HG03354 (cell line): ENCODE data around the gene E2F3.

Source experiments
- ATAC-seq: cut with Tn5 transposase; IDR thresholded peaks from one replicate; pipeline ENCODE4 v1.9.1; 2021; ENCODE audit warnings: mild to moderate bottlenecking; ENCODE audit not compliant: unreplicated experiment, poor library complexity, severe bottlenecking

E2F3 gene

GRCh38 chr6:20426177-20427082, 24.8 kb downstream of the E2F3 start:
- no peak for ATAC-seq

- peak; percentile 88 for ATAC-seq
Observed at GRCh38 chr6:20427856-20428255, 26.2 kb downstream of the E2F3 start.

- no peak for ATAC-seq
Observed at GRCh38 chr6:20432692-20433091, 31.0 kb downstream of the E2F3 start.

DNA sequence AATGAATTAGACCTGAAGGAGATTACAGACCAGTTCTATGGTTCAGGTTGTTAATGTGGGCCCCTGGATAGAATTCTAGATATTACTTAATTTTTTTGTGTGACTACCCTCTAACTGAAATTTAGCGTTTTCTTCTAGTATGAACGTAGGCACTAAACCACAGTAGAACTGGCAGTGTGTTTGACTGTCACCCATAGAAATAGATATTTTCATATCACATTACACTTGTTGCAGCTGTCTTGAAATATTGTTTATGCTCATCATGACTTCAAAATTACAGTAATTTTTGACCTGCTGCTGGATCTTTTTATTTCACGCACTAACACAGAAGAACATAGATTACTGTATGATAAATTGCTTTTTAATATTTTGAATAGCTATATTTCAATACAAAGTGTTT, 31.6 kb downstream of the E2F3 start:
- ATAC-seq: no peak

DNA sequence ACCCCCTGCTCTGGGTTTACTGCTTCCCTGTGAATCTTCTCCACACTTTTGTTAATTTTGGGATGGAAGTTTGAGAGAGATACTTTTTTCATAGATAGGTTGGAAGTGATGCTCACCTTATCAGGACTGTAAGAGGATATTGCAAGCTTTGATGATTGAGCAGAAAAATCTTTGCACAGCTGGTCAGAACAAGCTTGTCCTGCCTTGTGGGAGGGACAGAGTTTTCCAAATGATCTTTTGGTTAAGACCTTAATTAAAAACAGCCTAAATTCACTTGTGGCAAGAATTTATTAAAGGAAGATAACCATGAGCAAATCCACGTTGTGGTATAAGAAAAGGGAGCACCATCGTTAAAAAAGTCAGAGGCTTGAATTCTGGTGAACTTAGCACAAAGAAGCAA, 32.2 kb downstream of the E2F3 start:
- ATAC-seq: no peak

GRCh38 chr6:20434766-20435165, 33.1 kb downstream of the E2F3 start:
- ATAC-seq: no peak

GRCh38 chr6:20436719-20437118, 35.0 kb downstream of the E2F3 start:
- ATAC-seq: no peak

- no peak for ATAC-seq
Observed at GRCh38 chr6:20437639-20438038, 36.0 kb downstream of the E2F3 start.

DNA sequence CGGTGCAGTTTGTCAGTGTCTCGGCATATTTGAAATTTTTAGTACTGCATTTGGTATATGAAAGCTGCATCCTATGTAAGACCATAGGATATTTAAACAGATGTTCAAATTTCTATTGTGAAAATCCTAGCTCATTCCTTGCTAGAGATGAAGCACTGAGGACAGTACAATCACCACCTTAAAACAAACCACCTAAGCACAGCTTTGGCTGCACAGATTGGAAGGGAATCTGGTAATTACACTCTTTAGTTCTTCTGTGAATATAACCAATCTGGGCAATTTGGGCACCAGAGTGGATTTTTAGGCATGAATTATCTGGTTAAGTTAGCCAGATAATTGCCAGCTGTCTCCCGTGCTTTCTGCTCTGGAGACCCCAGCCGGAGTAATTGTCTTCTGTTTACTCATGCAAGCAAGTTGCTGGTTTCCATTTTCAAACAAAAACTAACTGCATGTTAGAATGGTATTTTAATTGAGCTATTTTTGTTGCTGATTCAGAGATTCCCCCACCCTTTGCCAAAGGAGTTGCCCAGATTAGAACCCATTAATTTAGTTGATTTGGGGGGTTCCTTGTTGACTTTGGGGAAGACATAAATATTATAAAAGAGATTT, 36.9 kb downstream of the E2F3 start:
- ATAC-seq: no peak

DNA sequence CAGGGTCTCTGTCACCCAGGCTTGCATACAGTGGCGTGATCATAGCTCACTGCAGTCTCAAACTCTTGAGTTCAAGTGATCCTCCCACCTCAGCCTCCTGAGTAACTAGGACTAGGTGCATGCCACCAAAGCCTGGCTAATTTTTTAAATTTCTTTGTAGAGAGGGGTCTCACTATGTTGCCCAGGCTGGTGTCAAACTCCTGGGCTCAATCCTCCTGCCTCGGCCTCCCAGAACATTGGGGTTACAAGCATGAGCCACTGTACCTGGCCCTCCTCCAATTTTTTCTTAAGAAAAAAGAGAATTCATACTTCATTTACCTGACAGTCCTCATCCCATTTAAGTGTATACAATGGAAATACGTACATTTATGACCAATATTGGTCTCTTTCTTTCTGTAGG, 37.9 kb downstream of the E2F3 start:
- ATAC-seq: no peak

DNA sequence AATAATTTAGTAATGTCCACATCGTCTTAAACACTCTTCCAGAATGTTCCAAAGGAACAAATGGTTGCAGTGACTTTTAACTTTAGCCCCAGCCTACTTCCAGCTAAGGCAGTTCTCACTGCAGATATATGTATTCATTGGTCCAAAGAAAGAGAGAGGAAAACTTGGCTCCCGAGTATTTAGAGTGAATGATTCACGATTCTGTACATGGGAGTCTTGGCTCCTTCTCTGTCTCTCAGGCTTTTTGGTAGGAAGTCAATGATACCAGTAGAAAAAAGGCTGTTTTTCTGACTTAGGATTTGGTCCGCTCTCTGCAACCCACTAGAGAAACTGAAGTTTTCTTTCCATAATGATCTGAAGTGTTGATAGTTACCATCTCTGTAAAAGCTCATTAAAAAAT, 38.6 kb downstream of the E2F3 start:
- no peak for ATAC-seq

DNA sequence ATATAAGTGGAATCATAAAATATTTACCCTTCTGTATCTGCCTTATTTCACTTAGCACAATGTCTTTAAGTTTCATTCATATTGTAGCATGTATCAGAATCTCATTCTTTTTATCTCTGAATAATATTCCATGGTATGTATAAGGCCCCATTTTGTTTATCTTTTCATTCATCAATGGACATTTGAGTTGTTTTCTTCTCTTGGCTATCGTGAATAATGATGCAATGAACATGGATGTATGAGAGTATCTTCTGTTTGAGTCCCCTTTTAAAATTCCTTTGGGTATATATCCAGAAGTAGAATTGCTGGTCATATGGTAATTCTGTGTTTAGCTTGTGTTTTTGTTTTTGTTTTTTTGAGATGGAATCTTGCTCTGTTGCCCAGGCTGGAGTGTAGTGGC, 39.6 kb downstream of the E2F3 start:
- ATAC-seq: no peak

DNA sequence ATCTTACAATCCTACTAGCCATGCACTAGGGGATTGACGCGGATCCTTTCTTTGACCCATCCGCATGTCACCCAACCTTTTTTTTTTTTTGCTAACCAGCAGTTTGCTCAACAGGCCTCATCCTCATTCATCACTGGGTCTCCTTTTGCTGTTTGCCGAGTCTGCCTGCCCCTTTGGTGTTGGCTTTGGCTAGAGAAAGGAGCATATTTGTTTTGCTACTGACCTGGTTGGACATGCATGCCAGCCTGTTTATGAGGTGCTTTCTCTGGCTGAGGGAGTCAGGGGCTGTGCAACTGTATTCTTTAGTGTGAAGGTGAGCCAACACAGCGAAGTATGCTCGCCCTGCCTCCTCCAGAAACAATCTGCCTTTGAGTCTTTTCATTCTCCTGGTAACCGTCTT, 40.2 kb downstream of the E2F3 start:
- ATAC-seq: no peak

GRCh38 chr6:20444786-20445271, 43.1 kb downstream of the E2F3 start:
- no peak for ATAC-seq

DNA sequence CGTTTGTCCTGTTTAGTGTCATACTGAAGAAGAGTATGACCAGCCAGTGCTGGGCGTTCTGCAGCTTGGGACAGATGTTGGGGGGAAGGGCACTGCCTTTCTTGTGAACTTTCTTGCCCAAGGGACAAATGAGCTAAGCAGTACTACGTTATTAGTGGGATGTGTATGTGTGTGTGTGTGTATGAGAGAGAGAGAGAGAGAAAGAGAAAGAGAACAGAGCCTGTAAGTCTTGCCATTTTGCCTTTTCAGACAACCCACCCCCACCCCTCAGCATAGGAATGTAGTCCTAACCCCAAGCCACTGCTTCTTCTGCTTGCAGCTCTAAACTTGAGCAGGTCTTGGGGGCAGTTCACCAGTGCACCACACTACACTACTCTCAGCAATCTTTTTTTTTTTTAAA, 45.5 kb downstream of the E2F3 start:
- no peak for ATAC-seq

GRCh38 chr6:20447581-20448132, 46.0 kb downstream of the E2F3 start:
- no peak for ATAC-seq

GRCh38 chr6:20448828-20449227, 47.1 kb downstream of the E2F3 start:
- no peak for ATAC-seq

- no peak for ATAC-seq
Observed at GRCh38 chr6:20454204-20454824, 52.6 kb downstream of the E2F3 start.

DNA sequence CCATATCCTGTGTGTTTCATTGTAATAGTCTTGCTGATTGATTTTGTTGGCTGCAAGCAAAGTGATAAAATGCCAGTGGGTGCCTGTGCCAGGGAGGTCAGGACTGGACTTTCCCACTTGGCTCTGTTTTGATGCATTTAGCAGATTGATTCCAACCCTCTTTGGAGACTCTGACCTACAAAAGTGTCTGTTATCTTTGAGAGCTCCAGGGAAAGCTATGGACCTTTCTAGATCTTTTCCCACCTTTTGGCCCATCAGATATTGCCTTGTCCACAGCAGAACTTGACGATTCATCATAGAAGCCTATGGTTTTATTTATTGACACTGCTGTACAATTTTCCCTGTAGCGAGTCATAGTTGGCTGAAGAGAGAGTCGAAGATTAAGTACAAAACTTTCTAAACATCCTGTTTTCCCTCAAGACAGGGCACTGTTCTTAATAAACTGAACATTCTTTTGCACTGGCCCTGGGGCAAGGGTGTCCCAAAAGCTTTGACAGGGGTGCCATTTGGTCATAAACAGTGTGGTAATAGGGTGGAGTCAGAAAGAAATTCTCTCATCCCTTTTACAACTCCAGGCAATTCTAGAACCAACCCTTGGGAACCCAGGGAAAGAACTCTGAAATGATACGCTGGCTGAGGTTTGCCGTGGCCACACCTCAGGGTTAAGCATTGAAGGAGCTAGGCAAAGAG, 53.7 kb downstream of the E2F3 start:
- ATAC-seq: no peak
